Lower lobe of right lung (tissue), 2 donors: ENCODE results near the gene UTF1. TPM values are rescaled to one million over a fixed set of nuclear protein-coding genes. Genes with fewer than 3 reads are reported as not detected.

Experiments used
- ATAC-seq, 2 donors: fragments of 200-7000 bp; cut with Tn5 transposase; one replicate each; pipeline ENCODE4 v1.9.1; 2020 to 2022; ENCODE audit warnings: mild to moderate bottlenecking in 2 of 2, moderate library complexity in 2 of 2
- DNase-seq: peaks from one replicate; pipeline ENCODE4 v3.0.0-alpha.2; 2020
- H3K27ac ChIP-seq: fragments of 200-600 bp; one replicate; pipeline ENCODE4 v1.8.0; 2022
- H3K27me3 ChIP-seq: fragments of 200-600 bp; one replicate; pipeline ENCODE4 v1.8.0; 2022; ENCODE audit warnings: low read depth
- H3K36me3 ChIP-seq: fragments of 200-600 bp; one replicate; pipeline ENCODE4 v1.8.0; 2022; ENCODE audit warnings: mild to moderate bottlenecking
- H3K4me1 ChIP-seq: fragments of 200-600 bp; one replicate; pipeline ENCODE4 v1.8.0; 2022
- H3K4me3 ChIP-seq: fragments of 200-600 bp; one replicate; pipeline ENCODE4 v1.8.0; 2022; ENCODE audit warnings: mild to moderate bottlenecking
- H3K9me3 ChIP-seq: fragments of 200-600 bp; one replicate; pipeline ENCODE4 v1.8.0; 2022
- intact Hi-C: fragments of 100-400 bp; cut with DNase I; formaldehyde crosslinking; loops from one replicate; pipeline ENCODE4 v1.11.0; 2022
- total RNA-seq: library from RNA; stranded (reverse); fragmentation: NEBNext Ultra II Directional; extraction: Animal tissue kit (Norgen Biotek cat#: 25700); gene quantifications from one replicate; pipeline ENCODE4 v1.2.1, GENCODE V29; 2021
- TF ChIP-seq, protein P1 (sequence below): fragments of 200-600 bp; IDR thresholded peaks from one replicate; pipeline ENCODE4 v1.8.0; 2022; ENCODE audit warnings: antibody characterized with exemption, mild to moderate bottlenecking
- donor health status: DM: no; HTN: yes; CAD: no; lungs with severe emphysema.

The UTF1 gene
- total RNA-seq, 1 donor from 2014 or later: not detected

- H3K9me3 ChIP-seq: no peaks in the 10 kb centered on the region
- DNase-seq: no peak
- H3K4me1 ChIP-seq: peaks cover 5% of the 10 kb centered on the region
- no peak overlapping the region for H3K27ac ChIP-seq
- no peak overlapping the region for H3K4me3 ChIP-seq
- ATAC-seq: no peak
- peaks cover 27% of the 10 kb centered on the region for H3K36me3 ChIP-seq
- H3K27me3 ChIP-seq: no peaks in the 10 kb centered on the region
- intact Hi-C loops: no loop called here
- TF ChIP-seq, protein P1, sequence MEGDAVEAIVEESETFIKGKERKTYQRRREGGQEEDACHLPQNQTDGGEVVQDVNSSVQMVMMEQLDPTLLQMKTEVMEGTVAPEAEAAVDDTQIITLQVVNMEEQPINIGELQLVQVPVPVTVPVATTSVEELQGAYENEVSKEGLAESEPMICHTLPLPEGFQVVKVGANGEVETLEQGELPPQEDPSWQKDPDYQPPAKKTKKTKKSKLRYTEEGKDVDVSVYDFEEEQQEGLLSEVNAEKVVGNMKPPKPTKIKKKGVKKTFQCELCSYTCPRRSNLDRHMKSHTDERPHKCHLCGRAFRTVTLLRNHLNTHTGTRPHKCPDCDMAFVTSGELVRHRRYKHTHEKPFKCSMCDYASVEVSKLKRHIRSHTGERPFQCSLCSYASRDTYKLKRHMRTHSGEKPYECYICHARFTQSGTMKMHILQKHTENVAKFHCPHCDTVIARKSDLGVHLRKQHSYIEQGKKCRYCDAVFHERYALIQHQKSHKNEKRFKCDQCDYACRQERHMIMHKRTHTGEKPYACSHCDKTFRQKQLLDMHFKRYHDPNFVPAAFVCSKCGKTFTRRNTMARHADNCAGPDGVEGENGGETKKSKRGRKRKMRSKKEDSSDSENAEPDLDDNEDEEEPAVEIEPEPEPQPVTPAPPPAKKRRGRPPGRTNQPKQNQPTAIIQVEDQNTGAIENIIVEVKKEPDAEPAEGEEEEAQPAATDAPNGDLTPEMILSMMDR: no peak
Measured at GRCh38 chr10:133268532-133268931, 38.5 kb downstream of the UTF1 start.

- ATAC-seq: peak in 1 of 2 donors; percentile 2
- Histone ChIP-seq H3K27me3 (no peaks in the 10 kb centered on the region), H3K36me3 (peaks cover 29% of the 10 kb centered on the region), H3K4me1 (peaks cover 1% of the 10 kb centered on the region), H3K27ac (no peak overlapping the region), H3K9me3 (no peaks in the 10 kb centered on the region), H3K4me3 (no peak overlapping the region)
- TF ChIP-seq, protein P1: no peak
- DNase-seq: no peak
- intact Hi-C loops: no loop called here
Measured at GRCh38 chr10:133269367-133269766, 39.4 kb downstream of the UTF1 start.

- Histone ChIP-seq H3K4me3 (no peak overlapping the region), H3K4me1 (peaks cover 8% of the 10 kb centered on the region), H3K27me3 (peaks cover 3% of the 10 kb centered on the region), H3K36me3 (peaks cover 29% of the 10 kb centered on the region), H3K27ac (no peak overlapping the region), H3K9me3 (no peaks in the 10 kb centered on the region)
- no peak for ATAC-seq
- DNase-seq: no peak
- TF ChIP-seq, protein P1: no peak
- intact Hi-C loops: no loop called here
Measured at GRCh38 chr10:133270204-133270603, 40.2 kb downstream of the UTF1 start.

GRCh38 chr10:133270773-133271297 is 40.8 kb downstream of the UTF1 start:
- DNase-seq: no peak
- H3K9me3 ChIP-seq: no peaks in the 10 kb centered on the region

GRCh38 chr10:133271521-133272300 is 41.7 kb downstream of the UTF1 start:
- Histone ChIP-seq H3K9me3 (no peaks in the 10 kb centered on the region), H3K4me3 (no peak overlapping the region), H3K36me3 (peaks cover 29% of the 10 kb centered on the region), H3K4me1 (peaks cover 22% of the 10 kb centered on the region), H3K27me3 (peaks cover 14% of the 10 kb centered on the region), H3K27ac (no peak overlapping the region)
- intact Hi-C loops: no loop called here
- ATAC-seq (no peak), DNase-seq (no peak)
- TF ChIP-seq, protein P1: no peak

More at GRCh38 chr10:133270773-133271297, 40.8 kb downstream of the UTF1 start:
- TF ChIP-seq, protein P1: no peak
- intact Hi-C loops: no loop called here
- H3K27me3 ChIP-seq: peaks cover 9% of the 10 kb centered on the region
- H3K4me3 ChIP-seq: no peak overlapping the region
- no peak overlapping the region for H3K27ac ChIP-seq
- H3K4me1 ChIP-seq: peaks cover 13% of the 10 kb centered on the region
- no peak for ATAC-seq
- peaks cover 29% of the 10 kb centered on the region for H3K36me3 ChIP-seq
